ENCODE results near the gene CACNA1D. TPM values are rescaled to one million over a fixed set of nuclear protein-coding genes. Genes with fewer than 3 reads are reported as not detected.

Gene CACNA1D
- total and polyA plus RNA-seq, 2 donors from 2014 or later = 3.7 to 35.7 TPM

DNA sequence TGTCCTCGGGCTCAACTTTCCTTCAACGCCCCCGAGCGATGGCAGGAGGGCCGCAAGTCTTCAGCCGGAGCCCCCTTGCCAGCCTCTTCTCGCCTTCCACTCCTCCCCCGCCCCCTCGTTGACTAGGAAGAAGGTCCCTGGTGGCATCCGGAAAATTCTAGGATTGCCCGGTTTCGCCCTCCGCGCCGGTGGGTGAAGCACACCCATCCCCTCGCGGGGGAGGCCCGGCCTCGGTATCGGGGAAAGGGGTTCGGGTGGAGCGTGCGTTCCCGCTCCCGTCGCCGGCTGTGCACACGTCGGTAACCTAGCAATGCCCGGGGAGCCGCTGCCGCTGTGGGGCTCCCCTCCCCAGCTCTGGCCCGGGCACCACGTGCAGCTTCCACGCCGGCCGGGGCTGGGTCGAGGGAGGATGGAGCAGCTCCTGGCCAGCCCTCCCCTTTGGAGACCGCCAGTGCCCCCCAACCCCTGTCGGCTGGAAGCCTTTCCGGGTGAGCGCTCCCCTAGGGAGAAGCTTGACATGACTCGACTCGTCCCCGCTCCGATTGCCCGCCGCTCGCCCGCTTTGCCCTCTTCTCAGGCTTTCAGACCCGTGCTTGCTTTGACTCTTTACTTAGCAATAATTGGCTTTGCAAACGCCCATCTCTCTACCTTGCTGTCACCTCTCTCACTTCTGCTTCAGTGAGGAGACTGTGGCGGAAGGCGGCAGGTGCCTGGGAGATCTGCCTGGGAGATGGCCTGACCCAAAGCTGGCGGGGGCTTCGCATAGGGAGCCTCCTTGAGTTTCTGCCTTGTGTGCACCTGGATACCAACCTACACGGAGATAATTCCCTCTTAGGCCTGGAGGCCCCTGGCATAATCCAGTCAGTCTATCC lies 1.3 kb downstream of the CACNA1D start:
- no peaks in the 10 kb centered on the region for H3K27me3 ChIP-seq (ENCODE audit: control insufficient read depth, insufficient read depth, low read length)
- intact Hi-C loops (cut with DNase I) = no loop called here
- H3K9me3 ChIP-seq (ENCODE audit: control insufficient read depth in 2 of 3, insufficient read depth in 1 of 3, low read length in 3 of 3) = no peaks in the 10 kb centered on the region
- DNase-seq (peak; percentile 43 to 73 (median 70)), FAIRE-seq (no peak)
- TF ChIP-seq, protein P1, sequence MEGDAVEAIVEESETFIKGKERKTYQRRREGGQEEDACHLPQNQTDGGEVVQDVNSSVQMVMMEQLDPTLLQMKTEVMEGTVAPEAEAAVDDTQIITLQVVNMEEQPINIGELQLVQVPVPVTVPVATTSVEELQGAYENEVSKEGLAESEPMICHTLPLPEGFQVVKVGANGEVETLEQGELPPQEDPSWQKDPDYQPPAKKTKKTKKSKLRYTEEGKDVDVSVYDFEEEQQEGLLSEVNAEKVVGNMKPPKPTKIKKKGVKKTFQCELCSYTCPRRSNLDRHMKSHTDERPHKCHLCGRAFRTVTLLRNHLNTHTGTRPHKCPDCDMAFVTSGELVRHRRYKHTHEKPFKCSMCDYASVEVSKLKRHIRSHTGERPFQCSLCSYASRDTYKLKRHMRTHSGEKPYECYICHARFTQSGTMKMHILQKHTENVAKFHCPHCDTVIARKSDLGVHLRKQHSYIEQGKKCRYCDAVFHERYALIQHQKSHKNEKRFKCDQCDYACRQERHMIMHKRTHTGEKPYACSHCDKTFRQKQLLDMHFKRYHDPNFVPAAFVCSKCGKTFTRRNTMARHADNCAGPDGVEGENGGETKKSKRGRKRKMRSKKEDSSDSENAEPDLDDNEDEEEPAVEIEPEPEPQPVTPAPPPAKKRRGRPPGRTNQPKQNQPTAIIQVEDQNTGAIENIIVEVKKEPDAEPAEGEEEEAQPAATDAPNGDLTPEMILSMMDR (IDR thresholded peaks at IDR 0.05; ENCODE audit: borderline replicate concordance, extremely low read depth, insufficient read depth) = no peak
- peak overlapping the region; percentile 8 to 11 for H3K27ac ChIP-seq (ENCODE audit: low read depth in 2 of 2, low read length in 2 of 2)
- no peaks in the 10 kb centered on the region for H3K36me3 ChIP-seq (ENCODE audit: control insufficient read depth in 2 of 3, insufficient read depth in 3 of 3, low read length in 3 of 3)
- peak overlapping the region in 1 of 3 donors; percentile 40 for H3K9ac ChIP-seq (ENCODE audit: low read length in 3 of 3)
- peak overlapping the region; percentile 39 to 59 (median 50) for H3K4me3 ChIP-seq (ENCODE audit: low read length in 3 of 3)
- H3K4me1 ChIP-seq (ENCODE audit: control insufficient read depth in 2 of 3, insufficient read depth in 2 of 3, low read depth in 1 of 3, low read length in 3 of 3) = peaks cover 0 to 5% (median 0%) of the 10 kb centered on the region in 3 donors

DNA sequence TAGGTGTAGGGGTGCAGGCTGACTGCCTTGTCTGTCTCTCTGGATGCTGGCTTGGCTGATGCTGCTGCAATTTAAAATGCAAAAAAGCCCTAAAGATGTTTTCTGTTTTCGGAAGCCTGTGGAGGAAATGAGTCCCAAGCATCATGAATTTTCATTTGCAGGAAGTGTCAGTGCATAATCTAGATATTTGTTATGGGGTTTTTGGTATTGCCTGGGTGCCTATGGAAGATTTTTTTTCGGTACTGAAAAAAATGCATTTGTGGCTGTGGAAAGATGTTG lies 1.9 kb downstream of the CACNA1D start:
- TF ChIP-seq, protein P1 (IDR thresholded peaks at IDR 0.05; ENCODE audit: borderline replicate concordance, extremely low read depth, insufficient read depth) = no peak
- Histone ChIP-seq H3K27me3 (ENCODE audit: control insufficient read depth, insufficient read depth, low read length) (no peaks in the 10 kb centered on the region), H3K4me3 (ENCODE audit: low read length in 3 of 3) (peak overlapping the region in 2 of 3 donors; percentile 7 to 59), H3K4me1 (ENCODE audit: control insufficient read depth in 2 of 3, insufficient read depth in 2 of 3, low read depth in 1 of 3, low read length in 3 of 3) (peaks cover 0 to 5% (median 0%) of the 10 kb centered on the region in 3 donors), H3K27ac (ENCODE audit: low read depth in 2 of 2, low read length in 2 of 2) (peak overlapping the region in 1 of 2 donors; percentile 8), H3K9ac (ENCODE audit: low read length in 3 of 3) (no peak overlapping the region), H3K36me3 (ENCODE audit: control insufficient read depth in 2 of 3, insufficient read depth in 3 of 3, low read length in 3 of 3) (no peaks in the 10 kb centered on the region), H3K9me3 (ENCODE audit: control insufficient read depth in 2 of 3, insufficient read depth in 1 of 3, low read length in 3 of 3) (no peaks in the 10 kb centered on the region)
- FAIRE-seq = no peak
- no peak for DNase-seq
- intact Hi-C loops (cut with DNase I) = no loop called here

DNA sequence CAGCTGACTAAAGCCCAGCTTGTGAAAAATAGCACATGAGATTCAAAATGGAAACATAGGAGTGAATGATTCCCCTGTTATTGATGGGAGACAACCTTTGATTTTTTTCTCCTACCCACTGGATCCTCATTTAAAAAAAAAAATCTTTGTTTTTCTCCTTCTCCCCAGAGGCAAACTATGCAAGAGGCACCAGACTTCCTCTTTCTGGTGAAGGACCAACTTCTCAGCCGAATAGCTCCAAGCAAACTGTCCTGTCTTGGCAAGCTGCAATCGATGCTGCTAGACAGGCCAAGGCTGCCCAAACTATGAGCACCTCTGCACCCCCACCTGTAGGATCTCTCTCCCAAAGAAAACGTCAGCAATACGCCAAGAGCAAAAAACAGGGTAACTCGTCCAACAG lies 2.6 kb downstream of the CACNA1D start:
- Histone ChIP-seq H3K36me3 (ENCODE audit: control insufficient read depth in 2 of 3, insufficient read depth in 3 of 3, low read length in 3 of 3) (no peaks in the 10 kb centered on the region), H3K4me1 (ENCODE audit: control insufficient read depth in 2 of 3, insufficient read depth in 2 of 3, low read depth in 1 of 3, low read length in 3 of 3) (peaks cover 0 to 5% (median 0%) of the 10 kb centered on the region in 3 donors), H3K4me3 (ENCODE audit: low read length in 3 of 3) (no peak overlapping the region), H3K27ac (ENCODE audit: low read depth in 2 of 2, low read length in 2 of 2) (no peak overlapping the region), H3K27me3 (ENCODE audit: control insufficient read depth, insufficient read depth, low read length) (no peaks in the 10 kb centered on the region), H3K9ac (ENCODE audit: low read length in 3 of 3) (no peak overlapping the region), H3K9me3 (ENCODE audit: control insufficient read depth in 2 of 3, insufficient read depth in 1 of 3, low read length in 3 of 3) (no peaks in the 10 kb centered on the region)
- DNase-seq = no peak
- TF ChIP-seq, protein P1 (IDR thresholded peaks at IDR 0.05; ENCODE audit: borderline replicate concordance, extremely low read depth, insufficient read depth) = no peak
- FAIRE-seq = no peak
- intact Hi-C loops (cut with DNase I) = no loop called here

Measured in kidney (tissue), 14 donors.